HepG2 (cell line): Measurements from ENCODE around the gene ELF1. TPM values are rescaled to one million over a fixed set of nuclear protein-coding genes. Genes with fewer than 3 reads are reported as not detected.
"Not testable (repeated sequence)": the region's sequence is repeated elsewhere in the genome, so short reads cannot be mapped to it uniquely, and the experiment has no call there.

Experiments used
- ATAC-seq: fragments of 200-7000 bp; cut with Tn5 transposase; 3 replicates; pipeline ENCODE4 v1.9.1; 2020; ENCODE audit warnings: mild to moderate bottlenecking, moderate library complexity
- BruUV-seq: library from RNA; stranded (reverse); fragments of 400-500 nt; replicated peaks from 2 replicates; lab custom pipeline; 2021; lab: Mats Ljungman, UMichigan
- CTCF ChIA-PET: fragments of 300-600 bp; formaldehyde crosslinking; extraction: SDS; loops from one replicate; lab custom pipeline; 2021; ENCODE audit warnings: low total read pairs, inconsistent platforms, low intra/inter-chr PET ratio; lab: Yijun Ruan, JAX
- POLR2A ChIA-PET: fragments of 350-600 bp; sonication (Branson Sonifier 250); formaldehyde crosslinking; loops from one replicate; lab custom pipeline; 2020; ENCODE audit warnings: antibody characterized with exemption, inconsistent platforms; lab: Yijun Ruan, JAX
- DNase-seq: peaks from one replicate; pipeline ENCODE4 v3.0.0-alpha.2; 2015; ENCODE audit warnings: low spot score
- FAIRE-seq: peaks from 3 replicates; lab custom pipeline; 2011; peaks lifted over from hg19 to GRCh38; lab: Jason Lieb, UNC
- H2AFZ ChIP-seq: one replicate; pipeline ENCODE4 v1.6.1; 2011; ENCODE audit warnings: low read length, inconsistent platforms
- H3K27ac ChIP-seq: fragments of 300-600 bp; 3 replicates; pipeline ENCODE4 v1.8.0; 2011; ENCODE audit warnings: mixed run types, mild to moderate bottlenecking, mixed read lengths, low read length, inconsistent platforms; ENCODE audit not compliant: insufficient read depth; ENCODE audit errors: extremely low read length
- H3K27me3 ChIP-seq, 2 experiments: fragments of 200-600 bp in 1 of 2; 2 replicates in 1 of 2; 3 replicates in 1 of 2; pipeline versions ENCODE4 v1.6.0 to v1.8.0; 2011; ENCODE audit warnings: low read length in 2 of 2, mild to moderate bottlenecking in 2 of 2, moderate library complexity in 2 of 2, inconsistent platforms in 1 of 2; ENCODE audit not compliant: insufficient read depth in 2 of 2, control insufficient read depth in 1 of 2
- H3K36me3 ChIP-seq, 2 experiments: fragments of 200-600 bp in 1 of 2; replicated peaks in 1 of 2; 2 replicates in 1 of 2; 3 replicates in 1 of 2; pipeline versions ENCODE4 v1.5.1 to v1.8.0; 2011; ENCODE audit warnings: low read length in 2 of 2, inconsistent platforms in 1 of 2; ENCODE audit not compliant: insufficient read depth in 2 of 2, control insufficient read depth in 1 of 2
- H3K4me1 ChIP-seq: 2 replicates; pipeline ENCODE4 v1.5.1; 2012; ENCODE audit warnings: low read length, inconsistent platforms; ENCODE audit not compliant: insufficient read depth
- H3K4me2 ChIP-seq: 2 replicates; pipeline ENCODE4 v1.6.0; 2011; ENCODE audit warnings: low read depth, low read length, inconsistent platforms
- H3K4me3 ChIP-seq, 3 experiments: fragments of 200-600 bp in 1 of 3; sonication (generic), shearing (Covaris generic) in 1 of 3; replicated peaks in 1 of 3; 2 replicates each; pipeline ENCODE4 v1.5.1; 2011 to 2016; ENCODE audit warnings: low read length in 3 of 3, inconsistent platforms in 2 of 3, low read depth in 2 of 3, mild to moderate bottlenecking in 2 of 3, control low read depth in 1 of 3, mixed read lengths in 1 of 3; ENCODE audit not compliant: insufficient read depth in 1 of 3
- H3K79me2 ChIP-seq: one replicate; pipeline ENCODE4 v1.6.1; 2011; ENCODE audit warnings: low read length, inconsistent platforms; ENCODE audit not compliant: insufficient read depth
- H3K9ac ChIP-seq: 2 replicates; pipeline ENCODE4 v1.6.0; 2011; ENCODE audit warnings: mild to moderate bottlenecking, low read depth, low read length, inconsistent platforms; ENCODE audit not compliant: insufficient read depth
- H3K9me3 ChIP-seq: 2 replicates; pipeline ENCODE4 v1.5.1; 2012; ENCODE audit warnings: mild to moderate bottlenecking, low read length
- H4K20me1 ChIP-seq: 2 replicates; pipeline ENCODE4 v1.6.0; 2011; ENCODE audit warnings: inconsistent platforms, mild to moderate bottlenecking, low read length, moderate library complexity; ENCODE audit not compliant: insufficient read depth
- CBX5 ChIP-seq: sonication (generic); formaldehyde crosslinking; IDR thresholded peaks from 2 replicates; pipeline ENCODE4 v1.4.0; 2020; ENCODE audit warnings: missing genetic modification reagents, borderline replicate concordance
- GTF2F1 ChIP-seq: fragments of 150-350 bp; IDR thresholded peaks from 2 replicates; pipeline ENCODE4 v1.6.1; 2014; ENCODE audit warnings: low read length
- KDM5B ChIP-seq: sonication (generic); formaldehyde crosslinking; IDR thresholded peaks from 2 replicates; pipeline ENCODE4 v1.4.0; 2020; ENCODE audit warnings: missing genetic modification reagents, mild to moderate bottlenecking, borderline replicate concordance
- SMARCC2 ChIP-seq: fragments of 450-650 bp; IDR thresholded peaks from 2 replicates; pipeline ENCODE4 v1.6.1; 2017; ENCODE audit warnings: antibody characterized with exemption, mild to moderate bottlenecking
- SNAI1 ChIP-seq: sonication (generic); formaldehyde crosslinking; IDR thresholded peaks from 2 replicates; pipeline ENCODE4 v1.5.0; 2020; ENCODE audit warnings: mild to moderate bottlenecking, missing genetic modification reagents, borderline replicate concordance
- TBX2 ChIP-seq: sonication (generic); formaldehyde crosslinking; IDR thresholded peaks from 2 replicates; pipeline ENCODE4 v1.5.0; 2020; ENCODE audit warnings: missing genetic modification reagents, mild to moderate bottlenecking, borderline replicate concordance
- TOE1 ChIP-seq: sonication (generic); formaldehyde crosslinking; IDR thresholded peaks from 2 replicates; pipeline ENCODE4 v1.4.0; 2020; ENCODE audit warnings: mild to moderate bottlenecking, missing genetic modification reagents
- ZFP36L1 ChIP-seq: sonication (generic); formaldehyde crosslinking; IDR thresholded peaks from 2 replicates; pipeline ENCODE4 v1.8.0; 2022; ENCODE audit warnings: mild to moderate bottlenecking, missing genetic modification reagents, moderate library complexity
- ZFP90 ChIP-seq: sonication (generic); formaldehyde crosslinking; IDR thresholded peaks from 2 replicates; pipeline ENCODE4 v1.8.0; 2022; ENCODE audit warnings: missing genetic modification reagents, mild to moderate bottlenecking, inconsistent platforms, borderline replicate concordance
- ZNF431 ChIP-seq: sonication (generic); formaldehyde crosslinking; IDR thresholded peaks from 2 replicates; pipeline ENCODE4 v1.9.0; 2022; ENCODE audit warnings: missing genetic modification reagents, low read depth, mild to moderate bottlenecking, borderline replicate concordance
- ZNF530 ChIP-seq: sonication (generic); formaldehyde crosslinking; IDR thresholded peaks from 2 replicates; pipeline ENCODE4 v1.5.0; 2020; ENCODE audit warnings: low read depth, mild to moderate bottlenecking, missing genetic modification reagents
- ZNF547 ChIP-seq: sonication (generic); formaldehyde crosslinking; IDR thresholded peaks from 2 replicates; pipeline ENCODE4 v1.5.1; 2020; ENCODE audit warnings: mild to moderate bottlenecking, missing genetic modification reagents
- ZNF780A ChIP-seq: sonication (generic); formaldehyde crosslinking; IDR thresholded peaks from 2 replicates; pipeline ENCODE4 v1.8.0; 2022; ENCODE audit warnings: mild to moderate bottlenecking, missing genetic modification reagents, moderate library complexity
- ZNF878 ChIP-seq: sonication (generic); formaldehyde crosslinking; IDR thresholded peaks from 2 replicates; pipeline ENCODE4 v1.8.1; 2023; ENCODE audit warnings: mild to moderate bottlenecking, missing genetic modification reagents, moderate library complexity
- WGBS: methylation state at CpG from one replicate; pipeline ENCODE4 v1.1.6; 2017; ENCODE audit warnings: low lambda C conversion rate; 5-methylcytosine and 5-hydroxymethylcytosine counted together
- in situ Hi-C: cut with HindIII; loops from 2 replicates; pipeline ENCODE4 v1.10.0; 2017; ENCODE audit warnings: low pct_unique_long_range_greater_than_20kb; ENCODE audit not compliant: extremely low pct_ligation_motif_present
- intact Hi-C: fragments of 100-400 bp; cut with micrococcal nuclease; formaldehyde crosslinking; loops from one replicate; pipeline ENCODE4 v1.10.0; 2022; ENCODE audit not compliant: unreplicated experiment
- polyA plus RNA-seq, 8 experiments: library from polyadenylated mRNA; depleted of rRNA in 3 of 8; stranded (reverse) in 7 of 8; unstranded in 1 of 8; fragments of >200 nt; fragmentation: Illumina TruSeq in 4 of 8; extraction: Trizol in 4 of 8; gene quantifications; 2 replicates each; pipeline versions ENCODE4 v1.2.1 to v1.2.3, GENCODE V29; 2011 to 2016; ENCODE audit warnings: low read depth in 4 of 8, missing spikeins in 1 of 8, mixed read lengths in 1 of 8; ENCODE audit not compliant: insufficient read depth in 1 of 8
- total RNA-seq, 5 experiments: library from RNA; depleted of rRNA; stranded (reverse); fragments of >200 nt; fragmentation: Illumina TruSeq; extraction: Trizol; gene quantifications; 2 replicates each; pipeline ENCODE4 v1.2.3, GENCODE V29; 2016; ENCODE audit warnings: low read depth in 1 of 5
- TF ChIP-seq, protein P1 (sequence below): sonication (generic); formaldehyde crosslinking; IDR thresholded peaks from 2 replicates; pipeline ENCODE4 v1.4.0; 2020; ENCODE audit warnings: missing genetic modification reagents
- TF ChIP-seq, protein P2 (sequence below): sonication (generic); formaldehyde crosslinking; IDR thresholded peaks from 2 replicates; pipeline ENCODE4 v1.4.0; 2020; ENCODE audit warnings: missing genetic modification reagents

ELF1 gene
- total and polyA plus RNA-seq, 2 of the 13 experiments (the other 11 are each of a cell fraction or from before 2014, with no cell fraction given): 24.6 to 71.5 TPM

DNA sequence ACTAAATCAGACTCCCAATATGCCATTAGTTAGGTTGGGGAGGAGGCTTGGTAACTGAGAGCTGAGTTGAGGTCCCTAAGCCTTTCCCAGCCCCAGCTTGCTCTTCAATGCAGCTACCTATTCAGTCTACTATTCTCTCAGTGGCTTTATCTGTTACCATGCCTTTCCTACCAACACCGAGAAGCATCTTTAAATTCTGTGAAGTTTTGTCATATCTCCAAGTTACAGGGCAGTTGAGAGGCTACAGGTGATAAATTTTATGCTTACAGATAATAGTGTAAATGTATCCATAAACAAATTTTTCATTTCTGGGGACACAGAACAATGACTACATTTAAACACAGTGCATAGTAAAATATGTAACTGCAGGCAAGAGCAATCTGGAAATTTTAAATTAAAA lies 110.6 kb downstream of the ELF1 start:
- no peaks in the 10 kb centered on the region for H3K79me2 ChIP-seq
- no peak for DNase-seq
- no peak overlapping the region for H3K27ac ChIP-seq
- H3K27me3 ChIP-seq: no peaks in the 10 kb centered on the region
- ATAC-seq: no peak
- POLR2A ChIA-PET: no interaction called here
- no TSS peak for BruUV-seq
- H3K4me3 ChIP-seq: no peak overlapping the region
- 97% methylated on average over 1 of the region's 1 CpG for WGBS
- no peaks in the 10 kb centered on the region for H3K36me3 ChIP-seq
- in situ Hi-C loops: no loop called here
- TF ChIP-seq ZNF547 (no peak), CBX5 (CRISPR knock-in tag) (no peak), SNAI1 (CRISPR knock-in tag) (no peak), TBX2 (no peak), ZNF530 (no peak), ZFP36L1 (CRISPR knock-in tag) (no peak), ZNF780A (CRISPR knock-in tag) (no peak), GTF2F1 (no peak), ZNF878 (no peak), ZFP90 (CRISPR knock-in tag) (no peak), TOE1 (CRISPR knock-in tag) (no peak), ZNF431 (no peak), SMARCC2 (no peak), KDM5B (CRISPR knock-in tag) (no peak)
- TF ChIP-seq, protein P1, sequence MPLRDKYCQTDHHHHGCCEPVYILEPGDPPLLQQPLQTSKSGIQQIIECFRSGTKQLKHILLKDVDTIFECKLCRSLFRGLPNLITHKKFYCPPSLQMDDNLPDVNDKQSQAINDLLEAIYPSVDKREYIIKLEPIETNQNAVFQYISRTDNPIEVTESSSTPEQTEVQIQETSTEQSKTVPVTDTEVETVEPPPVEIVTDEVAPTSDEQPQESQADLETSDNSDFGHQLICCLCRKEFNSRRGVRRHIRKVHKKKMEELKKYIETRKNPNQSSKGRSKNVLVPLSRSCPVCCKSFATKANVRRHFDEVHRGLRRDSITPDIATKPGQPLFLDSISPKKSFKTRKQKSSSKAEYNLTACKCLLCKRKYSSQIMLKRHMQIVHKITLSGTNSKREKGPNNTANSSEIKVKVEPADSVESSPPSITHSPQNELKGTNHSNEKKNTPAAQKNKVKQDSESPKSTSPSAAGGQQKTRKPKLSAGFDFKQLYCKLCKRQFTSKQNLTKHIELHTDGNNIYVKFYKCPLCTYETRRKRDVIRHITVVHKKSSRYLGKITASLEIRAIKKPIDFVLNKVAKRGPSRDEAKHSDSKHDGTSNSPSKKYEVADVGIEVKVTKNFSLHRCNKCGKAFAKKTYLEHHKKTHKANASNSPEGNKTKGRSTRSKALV (CRISPR knock-in tag): no peak
- TF ChIP-seq, protein P2, sequence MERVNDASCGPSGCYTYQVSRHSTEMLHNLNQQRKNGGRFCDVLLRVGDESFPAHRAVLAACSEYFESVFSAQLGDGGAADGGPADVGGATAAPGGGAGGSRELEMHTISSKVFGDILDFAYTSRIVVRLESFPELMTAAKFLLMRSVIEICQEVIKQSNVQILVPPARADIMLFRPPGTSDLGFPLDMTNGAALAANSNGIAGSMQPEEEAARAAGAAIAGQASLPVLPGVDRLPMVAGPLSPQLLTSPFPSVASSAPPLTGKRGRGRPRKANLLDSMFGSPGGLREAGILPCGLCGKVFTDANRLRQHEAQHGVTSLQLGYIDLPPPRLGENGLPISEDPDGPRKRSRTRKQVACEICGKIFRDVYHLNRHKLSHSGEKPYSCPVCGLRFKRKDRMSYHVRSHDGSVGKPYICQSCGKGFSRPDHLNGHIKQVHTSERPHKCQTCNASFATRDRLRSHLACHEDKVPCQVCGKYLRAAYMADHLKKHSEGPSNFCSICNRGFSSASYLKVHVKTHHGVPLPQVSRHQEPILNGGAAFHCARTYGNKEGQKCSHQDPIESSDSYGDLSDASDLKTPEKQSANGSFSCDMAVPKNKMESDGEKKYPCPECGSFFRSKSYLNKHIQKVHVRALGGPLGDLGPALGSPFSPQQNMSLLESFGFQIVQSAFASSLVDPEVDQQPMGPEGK (CRISPR knock-in tag): no peak
- TF ChIP-seq, all 625 proteins: peak for 0
- Histone ChIP-seq H4K20me1 (no peaks in the 10 kb centered on the region), H3K9me3 (no peaks in the 10 kb centered on the region), H3K4me2 (no peak overlapping the region), H3K9ac (no peak overlapping the region), H3K4me1 (peaks cover 13% of the 10 kb centered on the region), H2AFZ (no peak overlapping the region)
- CTCF ChIA-PET: no interaction called here
- intact Hi-C loops: no loop called here
- FAIRE-seq: no peak

DNA sequence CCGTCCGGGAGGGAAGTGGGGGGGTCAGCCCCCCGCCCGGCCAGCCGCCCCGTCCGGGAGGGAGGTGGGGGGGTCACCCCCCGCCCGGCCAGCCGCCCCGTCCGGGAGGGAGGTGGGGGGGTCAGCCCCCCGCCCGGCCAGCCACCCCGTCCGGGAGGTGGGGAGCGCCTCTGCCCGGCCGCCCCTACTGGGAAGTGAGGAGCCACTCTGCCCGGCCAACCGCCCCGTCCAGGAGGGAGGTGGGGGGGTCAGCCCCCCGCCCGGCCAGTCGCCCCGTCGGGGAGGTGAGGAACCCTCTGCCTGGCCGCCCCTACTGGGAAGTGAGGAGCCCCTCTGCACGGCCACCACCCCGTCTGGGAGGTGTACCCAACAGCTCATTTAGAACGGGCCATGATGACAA lies 118.1 kb downstream of the ELF1 start:
- H3K4me3 ChIP-seq, ATAC-seq, H3K27ac ChIP-seq, H3K36me3 ChIP-seq, H3K9me3 ChIP-seq, H3K79me2 ChIP-seq, BruUV-seq, POLR2A ChIA-PET, H4K20me1 ChIP-seq, in situ Hi-C loops, FAIRE-seq, H3K27me3 ChIP-seq, intact Hi-C loops, CTCF ChIA-PET, DNase-seq, H3K4me2 ChIP-seq, H2AFZ ChIP-seq, H3K9ac ChIP-seq: not testable (repeated sequence)
- H3K4me1 ChIP-seq: peaks cover 11% of the 10 kb centered on the region
- WGBS: 66% methylated on average over 4 of the region's 31 CpGs
